SJCRH30 (cell line): ENCODE results near the gene ZNF134. TPM values are rescaled to one million over a fixed set of nuclear protein-coding genes. Genes with fewer than 3 reads are reported as not detected.

Source experiments
- DNase-seq, 2 experiments: peaks; one replicate each; pipeline ENCODE4 v3.0.0-alpha.2; 2015 to 2020
- H3K27ac ChIP-seq: fragments of 250-450 bp; sonication (Bioruptor Pico); 2 replicates; pipeline ENCODE4 v1.5.1; 2020; ENCODE audit warnings: mild to moderate bottlenecking, moderate library complexity
- H3K27me3 ChIP-seq: fragments of 250-450 bp; sonication (Bioruptor Pico); 2 replicates; pipeline ENCODE4 v1.5.1; 2020; ENCODE audit warnings: mild to moderate bottlenecking, moderate library complexity
- H3K36me3 ChIP-seq: fragments of 250-450 bp; sonication (Bioruptor Pico); 2 replicates; pipeline ENCODE4 v1.5.1; 2020; ENCODE audit warnings: mild to moderate bottlenecking, moderate library complexity
- H3K4me1 ChIP-seq: fragments of 250-450 bp; sonication (Bioruptor Pico); 2 replicates; pipeline ENCODE4 v1.5.1; 2020; ENCODE audit warnings: mild to moderate bottlenecking, moderate library complexity
- H3K4me3 ChIP-seq: fragments of 250-450 bp; sonication (Bioruptor Pico); 2 replicates; pipeline ENCODE4 v1.5.1; 2020; ENCODE audit warnings: mild to moderate bottlenecking, moderate library complexity
- H3K9me3 ChIP-seq: fragments of 250-450 bp; sonication (Bioruptor Pico); replicated peaks from 2 replicates; pipeline ENCODE4 v1.5.1; 2020; ENCODE audit warnings: mild to moderate bottlenecking, moderate library complexity
- total RNA-seq: library from RNA; depleted of rRNA; stranded (reverse); fragments of >200 nt; shearing (Covaris generic); gene quantifications from 2 replicates; pipeline ENCODE4 v1.2.3, GENCODE V29; 2014; rRNA removed

Gene ZNF134
- total RNA-seq, 1 experiment from 2014 or later = 20.8 TPM

- Histone ChIP-seq H3K4me1 (peaks cover 5% of the 10 kb centered on the region; the same call in 1 of the 2 replicates), H3K4me3 (peak overlapping the region; percentile 59), H3K36me3 (no peaks in the 10 kb centered on the region), H3K9me3 (no peaks in the 10 kb centered on the region), H3K27ac (peak overlapping the region; percentile 78), H3K27me3 (no peaks in the 10 kb centered on the region)
- peak; percentile 82 to 83 for DNase-seq
These were observed 50.5 kb downstream of the ZNF134 start for GRCh38 chr19:57664269-57665127.

DNA sequence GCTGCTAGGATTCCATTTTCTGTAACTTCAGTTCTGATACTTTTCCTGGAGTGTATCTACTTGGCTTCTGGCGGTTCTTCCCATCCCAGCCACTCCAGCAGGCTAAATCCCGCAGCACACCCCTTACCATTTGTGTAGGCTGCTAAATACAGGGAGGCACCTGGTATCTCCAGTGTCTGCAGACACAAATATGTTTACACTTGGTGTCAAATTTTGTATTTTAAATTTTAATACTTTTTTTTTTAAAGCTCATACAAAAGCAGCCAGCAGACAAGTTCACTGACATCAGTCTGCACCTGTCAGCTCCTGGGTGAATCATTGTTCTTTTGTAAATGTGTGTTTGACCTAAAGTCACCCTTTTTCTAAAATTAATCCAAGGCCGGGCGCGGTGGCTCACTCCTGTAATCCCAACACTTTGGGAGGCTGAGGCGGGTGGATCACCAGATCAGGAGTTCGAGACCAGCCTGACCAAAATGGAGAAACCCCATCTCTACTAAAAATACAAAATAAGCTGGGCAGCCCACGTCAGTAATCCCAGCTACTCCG, 51.3 kb downstream of the ZNF134 start:
- peak overlapping the region; percentile 78 for H3K27ac ChIP-seq
- H3K36me3 ChIP-seq = no peaks in the 10 kb centered on the region
- H3K4me3 ChIP-seq = peak overlapping the region; percentile 59
- H3K4me1 ChIP-seq = peaks cover 5% of the 10 kb centered on the region; the same call in 1 of the 2 replicates
- H3K27me3 ChIP-seq = no peaks in the 10 kb centered on the region
- H3K9me3 ChIP-seq = no peaks in the 10 kb centered on the region
- peak; percentile 52 to 67 for DNase-seq

DNA sequence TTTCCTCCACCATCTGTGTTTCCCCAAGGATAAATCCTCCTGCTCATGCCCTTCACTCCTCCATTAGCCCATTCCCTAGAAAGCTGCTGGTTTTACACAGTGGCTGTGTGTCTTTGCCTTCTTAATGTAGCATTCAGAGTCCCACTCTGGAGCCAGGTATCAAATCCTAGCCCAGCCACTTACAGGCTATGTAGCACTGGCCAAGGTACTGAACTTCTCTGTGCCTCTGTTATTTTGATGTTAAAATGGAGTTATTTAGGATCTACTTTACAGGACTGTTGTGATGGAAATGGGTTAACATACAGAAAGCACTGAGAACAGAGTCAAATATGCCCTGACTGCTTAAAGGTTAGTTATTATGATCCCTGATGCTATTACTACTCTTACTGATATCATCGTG, 53.2 kb downstream of the ZNF134 start:
- H3K4me1 ChIP-seq = peaks cover 5% of the 10 kb centered on the region; the same call in 1 of the 2 replicates
- no peak overlapping the region for H3K27ac ChIP-seq
- H3K4me3 ChIP-seq = no peak overlapping the region
- no peaks in the 10 kb centered on the region for H3K27me3 ChIP-seq
- no peak for DNase-seq
- H3K9me3 ChIP-seq = no peaks in the 10 kb centered on the region
- no peaks in the 10 kb centered on the region for H3K36me3 ChIP-seq

- Histone ChIP-seq H3K9me3 (no peaks in the 10 kb centered on the region), H3K4me1 (peaks cover 5% of the 10 kb centered on the region; the same call in 1 of the 2 replicates), H3K27me3 (no peaks in the 10 kb centered on the region), H3K4me3 (no peak within 1 kb of the TSS), H3K36me3 (no peaks in the 10 kb centered on the region), H3K27ac (no peak within 1 kb of the TSS)
- DNase-seq = no peak
These were observed 54.6 kb downstream of the ZNF134 start, which contains the start of gene ZSCAN4 for GRCh38 chr19:57668635-57669034. Gene ZSCAN4, plus strand, starts transcription at chr19:57668935. Its CDS starts 7,211 bp downstream, at chr19:57676146.

DNA sequence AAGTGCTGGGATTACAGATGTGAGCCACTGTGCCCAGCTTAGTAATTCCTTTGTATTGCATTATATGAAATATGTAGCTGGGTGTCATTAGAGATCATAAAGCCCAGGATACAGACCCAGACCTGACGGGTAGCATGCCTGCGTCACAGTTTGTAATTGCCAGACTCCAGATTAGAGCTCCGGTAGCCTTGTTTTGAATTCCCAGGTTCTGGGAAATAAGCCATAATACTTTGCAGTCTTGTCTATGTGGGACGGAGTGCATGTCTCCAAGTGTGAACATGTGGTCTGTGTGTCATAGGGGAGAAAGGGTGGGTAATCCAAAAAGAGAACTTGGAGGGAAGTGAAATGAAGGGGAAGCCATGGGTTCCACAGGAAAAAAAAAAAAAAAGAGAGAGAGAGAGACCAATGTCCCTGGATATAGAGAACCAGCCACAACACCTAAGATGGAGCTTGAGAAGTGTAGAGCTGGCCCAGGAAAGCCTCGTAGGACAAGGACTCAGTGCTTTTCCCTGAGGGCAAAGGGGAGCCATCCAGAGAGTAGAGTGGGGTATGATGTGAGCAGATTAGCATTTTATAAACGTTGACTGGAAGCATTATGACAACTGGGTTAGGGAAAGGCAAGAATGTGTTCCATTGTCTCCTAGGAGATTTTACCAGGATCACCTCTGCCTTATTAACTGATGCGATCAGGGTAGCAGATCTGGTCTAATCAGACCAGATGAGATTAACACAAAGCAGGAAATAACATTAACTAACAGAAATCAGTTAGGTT, 57.3 kb downstream of the ZNF134 start:
- H3K9me3 ChIP-seq = no peaks in the 10 kb centered on the region; the same call in 1 of the 2 replicates
- H3K36me3 ChIP-seq = no peaks in the 10 kb centered on the region
- no peaks in the 10 kb centered on the region for H3K27me3 ChIP-seq
- H3K4me1 ChIP-seq = no peaks in the 10 kb centered on the region
- no peak overlapping the region for H3K27ac ChIP-seq
- no peak for DNase-seq
- no peak overlapping the region for H3K4me3 ChIP-seq

GRCh38 chr19:57672466-57672865, 58.4 kb downstream of the ZNF134 start:
- Histone ChIP-seq H3K4me3 (no peak overlapping the region), H3K4me1 (no peaks in the 10 kb centered on the region), H3K27me3 (no peaks in the 10 kb centered on the region), H3K9me3 (no peaks in the 10 kb centered on the region; the same call in 1 of the 2 replicates), H3K27ac (no peak overlapping the region), H3K36me3 (no peaks in the 10 kb centered on the region)
- DNase-seq = no peak

Other genes with a start within 250 kb of the ZNF134 start
- 12.3 and 15.1 TPM in 2 replicates for gene ZNF548, start 224.4 kb upstream of the ZNF134 start, total RNA-seq
- 11.4 and 13.1 TPM in 2 replicates for gene ZNF17, start 203.1 kb upstream of the ZNF134 start, total RNA-seq
- gene ZNF749, start 178.9 kb upstream of the ZNF134 start, total RNA-seq = 19.4 and 20.6 TPM in 2 replicates
- gene VN1R1, start 157.1 kb upstream of the ZNF134 start, total RNA-seq = 0.66 and 0.67 TPM in 2 replicates
- gene ZNF772, start 136.7 kb upstream of the ZNF134 start, total RNA-seq = 15.6 and 16.0 TPM in 2 replicates
- 9.4 and 12.3 TPM in 2 replicates for gene ZNF419, start 126.5 kb upstream of the ZNF134 start, total RNA-seq
- gene ZNF773, start 114.3 kb upstream of the ZNF134 start, total RNA-seq = 12.2 and 15.1 TPM in 2 replicates
- 8.1 and 9.1 TPM in 2 replicates for gene ZNF549, start 86.9 kb upstream of the ZNF134 start, total RNA-seq
- gene ZNF550, start 54.4 kb upstream of the ZNF134 start, total RNA-seq = 11.8 and 13.4 TPM in 2 replicates
- 6.8 and 7.5 TPM in 2 replicates for gene ZNF416, start 35.3 kb upstream of the ZNF134 start, total RNA-seq
- gene ZIK1, start 30.1 kb upstream of the ZNF134 start, total RNA-seq = 8.4 and 9.3 TPM in 2 replicates
- gene ZNF530, start 14.4 kb upstream of the ZNF134 start, total RNA-seq = 11.7 and 17.8 TPM in 2 replicates
- 14.5 and 16.6 TPM in 2 replicates for gene ZNF211, start 18.9 kb downstream of the ZNF134 start, total RNA-seq
- gene ZSCAN4, start 54.7 kb downstream of the ZNF134 start, total RNA-seq = not detected in 2 replicates
- gene ZNF551, start 67.7 kb downstream of the ZNF134 start, total RNA-seq = 23.5 and 23.6 TPM in 2 replicates
- gene ZNF154, start 95.0 kb downstream of the ZNF134 start, total RNA-seq = 0.04 TPM in 1 of 2 replicates, not detected in the other
- gene ZNF671, start 113.4 kb downstream of the ZNF134 start, total RNA-seq = 3.5 and 4.4 TPM in 2 replicates
- gene ZNF776, start 132.6 kb downstream of the ZNF134 start, total RNA-seq = 19.3 and 24.4 TPM in 2 replicates
- 14.6 TPM in 2 replicates for gene ZNF586, start 155.4 kb downstream of the ZNF134 start, total RNA-seq
- gene ZNF552, start 200.7 kb downstream of the ZNF134 start, total RNA-seq = 5.4 and 6.8 TPM in 2 replicates
- 12.7 and 13.0 TPM in 2 replicates for gene ZNF587B, start 216.1 kb downstream of the ZNF134 start, total RNA-seq
- 10.5 and 14.5 TPM in 2 replicates for gene ZNF587, start 235.6 kb downstream of the ZNF134 start, total RNA-seq